ENCODE measurements around the gene RNASE9.
"Not testable (repeated sequence)": the region's sequence is repeated elsewhere in the genome, so short reads cannot be mapped to it uniquely, and the experiment has no call there.

Gene RNASE9

GRCh38 chr14:20560961-20561360 lies at the start of gene RNASE9:
Gene RNASE9 (minus strand): TSS chr14:20561047.
- no peak for DNase-seq

GRCh38 chr14:20610002-20610765 lies 49.3 kb upstream of the RNASE9 start:
- peak; percentile 86 for DNase-seq

- DNase-seq: peak; percentile 88
These were observed 48.6 kb upstream of the RNASE9 start for GRCh38 chr14:20609215-20610001.

- DNase-seq: peak; percentile 39
These were observed 47.7 kb upstream of the RNASE9 start for GRCh38 chr14:20608383-20609110.

- no peak for DNase-seq
These were observed 46.8 kb upstream of the RNASE9 start for GRCh38 chr14:20607617-20608016.

GRCh38 chr14:20606902-20607242 lies 46.0 kb upstream of the RNASE9 start:
- no peak for DNase-seq

GRCh38 chr14:20606190-20606901 lies 45.5 kb upstream of the RNASE9 start:
- DNase-seq: no peak

GRCh38 chr14:20603813-20604690 lies 43.2 kb upstream of the RNASE9 start:
- DNase-seq: no peak

- no peak for DNase-seq
These were observed 41.7 kb upstream of the RNASE9 start for GRCh38 chr14:20602583-20602982.

- no peak for DNase-seq
These were observed 40.7 kb upstream of the RNASE9 start for GRCh38 chr14:20601522-20601921.

GRCh38 chr14:20597108-20597507 lies 36.3 kb upstream of the RNASE9 start:
- no peak for DNase-seq

- DNase-seq: not testable (repeated sequence)
These were observed 34.9 kb upstream of the RNASE9 start for GRCh38 chr14:20595726-20596125.

GRCh38 chr14:20592574-20592973 lies 31.7 kb upstream of the RNASE9 start:
- no peak for DNase-seq

- DNase-seq: no peak
These were observed 30.4 kb upstream of the RNASE9 start, which contains the start of gene RNASE12 for GRCh38 chr14:20591235-20591634. Gene RNASE12 (minus strand): TSS chr14:20591376. CDS start chr14:20590723, 653 bp downstream.

- no peak for DNase-seq
These were observed 26.8 kb upstream of the RNASE9 start, which contains the start of gene RNASE11 for GRCh38 chr14:20587489-20588154. Gene RNASE11 (minus strand): TSS chr14:20588001.

- DNase-seq: no peak
These were observed 23.1 kb upstream of the RNASE9 start for GRCh38 chr14:20583908-20584307.

GRCh38 chr14:20583142-20583541 lies 22.3 kb upstream of the RNASE9 start:
- DNase-seq: no peak

GRCh38 chr14:20580242-20580641 lies 19.4 kb upstream of the RNASE9 start:
- DNase-seq: no peak

- no peak for DNase-seq
These were observed 18.1 kb upstream of the RNASE9 start for GRCh38 chr14:20578784-20579502.

- no peak for DNase-seq
These were observed 17.5 kb upstream of the RNASE9 start for GRCh38 chr14:20578325-20578724.
